Pancreas (tissue), 10 donors: Measurements from ENCODE around the gene BUD23. TPM values are rescaled to one million over a fixed set of nuclear protein-coding genes. Genes with fewer than 3 reads are reported as not detected.
"Not testable (repeated sequence)": the region's sequence is repeated elsewhere in the genome, so short reads cannot be mapped to it uniquely, and the experiment has no call there.

Source experiments
- ATAC-seq, 4 donors: fragments of 200-7000 bp; cut with Tn5 transposase; one replicate each; pipeline versions ENCODE4 v1.8.0 to v1.9.1; 2020; ENCODE audit warnings: mild to moderate bottlenecking in 4 of 4, moderate library complexity in 4 of 4
- DNase-seq, 6 donors: peaks; one replicate each; pipeline ENCODE4 v3.0.0-alpha.2; 2020
- FAIRE-seq: peaks from 2 replicates; lab custom pipeline; 2012; peaks lifted over from hg19 to GRCh38; lab: Jason Lieb, UNC
- H3K27ac ChIP-seq, 4 donors: fragments of 200-600 bp; sonication (generic); 1 replicate in 3 of 4; 2 replicates in 1 of 4; pipeline versions ENCODE4 v1.5.0 to v1.8.0; 2020
- H3K27me3 ChIP-seq, 4 donors: fragments of 200-600 bp; one replicate each; pipeline ENCODE4 v1.8.0; 2021
- H3K36me3 ChIP-seq, 3 donors: fragments of 200-600 bp; sonication (generic) in 1 of 3; one replicate each; pipeline versions ENCODE4 v1.5.0 to v1.8.0; 2020 to 2021
- H3K4me1 ChIP-seq, 3 donors: fragments of 200-600 bp; one replicate each; pipeline ENCODE4 v1.8.0; 2021
- H3K4me3 ChIP-seq, 4 donors: fragments of 200-600 bp; sonication (generic) in 2 of 4; one replicate each; pipeline versions ENCODE4 v1.5.0 to v1.8.0; 2020 to 2021
- H3K9me3 ChIP-seq, 4 donors: fragments of 200-600 bp; one replicate each; pipeline ENCODE4 v1.8.0; 2021
- WGBS, 2 donors: extraction: QIAGEN DNeasy Blood & Tissue Kit; methylation state at CpG; one replicate each; pipeline ENCODE4 v1.1.7; 2013; 5-methylcytosine and 5-hydroxymethylcytosine counted together
- intact Hi-C, 3 donors: fragments of 100-400 bp; cut with DNase I; formaldehyde crosslinking; loops; one replicate each; pipeline versions ENCODE4 v1.11.1 to v1.14.2; 2022
- polyA plus RNA-seq, 2 donors: library from polyadenylated mRNA; stranded (reverse); fragments of 200-250 nt; gene quantifications; one replicate each; pipeline ENCODE4 v1.2.3, GENCODE V29; 2013
- total RNA-seq, 6 donors: library from RNA; stranded (reverse); fragmentation: NEBNext Ultra II Directional in 4 of 6; extraction: Animal tissue kit (Norgen Biotek cat#: 25700) in 4 of 6; gene quantifications; one replicate each; pipeline versions ENCODE4 v1.2.1 to v1.2.4, GENCODE V29; 2021 to 2023
- TF ChIP-seq, protein P1 (sequence below), 4 donors: fragments of 200-600 bp; sonication (generic) in 3 of 4; IDR thresholded peaks; one replicate each; pipeline versions ENCODE4 v1.5.0 to v1.8.0; 2021; ENCODE audit warnings: antibody characterized with exemption in 4 of 4
- donor health status: healthy with polysubstance abuse.
- donor health status: DM: no; HTN: no; CAD: no; lungs with moderate emphysema.
- donor health status: DM: no; HTN: no; CAD: no.
- donor health status: control.
- donor health status: control.
- donor health status: Bipolar disorder and iron deficiency.
- donor health status: DM: yes; HTN: yes; CAD: no.
- donor health status: DM: no; HTN: no; CAD: no.
- donor health status: DM: no; HTN: no; CAD: no.
- donor health status: DM: yes; HTN: yes; CAD: no.

Gene BUD23
- total and polyA plus RNA-seq, 8 donors = 26.9 to 62.9 (median 35.7) TPM

DNA sequence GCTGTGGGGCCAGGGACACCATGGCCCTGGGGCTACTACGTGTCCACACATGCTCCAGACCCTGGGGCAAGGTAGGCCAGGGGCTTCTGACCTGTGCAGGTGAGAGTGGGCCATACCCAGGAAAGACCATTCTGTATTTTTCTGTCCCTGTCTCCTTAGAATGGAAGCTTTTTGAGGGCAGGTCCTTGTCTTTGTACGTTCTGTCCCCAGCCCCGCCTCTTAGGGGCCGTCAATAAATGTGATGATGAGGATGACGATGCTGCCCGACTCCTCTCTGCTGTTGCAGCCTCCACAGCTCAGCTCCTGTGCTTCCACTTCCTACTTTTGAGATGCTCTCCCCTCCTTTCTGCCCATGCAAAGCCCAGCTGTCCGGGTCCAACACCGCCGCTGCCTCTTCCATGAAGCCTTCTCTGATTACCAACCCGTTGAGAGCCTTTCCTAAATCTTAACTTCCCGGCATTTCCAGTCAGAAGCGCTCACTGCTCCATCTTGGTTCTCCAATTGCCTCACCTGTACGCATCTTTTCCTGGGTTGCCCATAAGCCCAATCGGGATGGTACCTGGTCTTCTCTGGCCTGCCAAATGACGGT is 11.4 kb upstream of the BUD23 start:
- no peak for DNase-seq
- Histone ChIP-seq H3K27me3 (no peaks in the 10 kb centered on the region), H3K36me3 (no peaks in the 10 kb centered on the region), H3K4me3 (no peak overlapping the region), H3K4me1 (no peaks in the 10 kb centered on the region), H3K27ac (no peak overlapping the region), H3K9me3 (no peaks in the 10 kb centered on the region)
- no peak for FAIRE-seq
- WGBS, 2 donors = 93 to 95% methylated on average over 15 of the region's 15 CpGs
- no peak for ATAC-seq
- intact Hi-C loops = no loop called here
- TF ChIP-seq, protein P1, sequence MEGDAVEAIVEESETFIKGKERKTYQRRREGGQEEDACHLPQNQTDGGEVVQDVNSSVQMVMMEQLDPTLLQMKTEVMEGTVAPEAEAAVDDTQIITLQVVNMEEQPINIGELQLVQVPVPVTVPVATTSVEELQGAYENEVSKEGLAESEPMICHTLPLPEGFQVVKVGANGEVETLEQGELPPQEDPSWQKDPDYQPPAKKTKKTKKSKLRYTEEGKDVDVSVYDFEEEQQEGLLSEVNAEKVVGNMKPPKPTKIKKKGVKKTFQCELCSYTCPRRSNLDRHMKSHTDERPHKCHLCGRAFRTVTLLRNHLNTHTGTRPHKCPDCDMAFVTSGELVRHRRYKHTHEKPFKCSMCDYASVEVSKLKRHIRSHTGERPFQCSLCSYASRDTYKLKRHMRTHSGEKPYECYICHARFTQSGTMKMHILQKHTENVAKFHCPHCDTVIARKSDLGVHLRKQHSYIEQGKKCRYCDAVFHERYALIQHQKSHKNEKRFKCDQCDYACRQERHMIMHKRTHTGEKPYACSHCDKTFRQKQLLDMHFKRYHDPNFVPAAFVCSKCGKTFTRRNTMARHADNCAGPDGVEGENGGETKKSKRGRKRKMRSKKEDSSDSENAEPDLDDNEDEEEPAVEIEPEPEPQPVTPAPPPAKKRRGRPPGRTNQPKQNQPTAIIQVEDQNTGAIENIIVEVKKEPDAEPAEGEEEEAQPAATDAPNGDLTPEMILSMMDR (IDR thresholded peaks at IDR 0.05) = no peak

DNA sequence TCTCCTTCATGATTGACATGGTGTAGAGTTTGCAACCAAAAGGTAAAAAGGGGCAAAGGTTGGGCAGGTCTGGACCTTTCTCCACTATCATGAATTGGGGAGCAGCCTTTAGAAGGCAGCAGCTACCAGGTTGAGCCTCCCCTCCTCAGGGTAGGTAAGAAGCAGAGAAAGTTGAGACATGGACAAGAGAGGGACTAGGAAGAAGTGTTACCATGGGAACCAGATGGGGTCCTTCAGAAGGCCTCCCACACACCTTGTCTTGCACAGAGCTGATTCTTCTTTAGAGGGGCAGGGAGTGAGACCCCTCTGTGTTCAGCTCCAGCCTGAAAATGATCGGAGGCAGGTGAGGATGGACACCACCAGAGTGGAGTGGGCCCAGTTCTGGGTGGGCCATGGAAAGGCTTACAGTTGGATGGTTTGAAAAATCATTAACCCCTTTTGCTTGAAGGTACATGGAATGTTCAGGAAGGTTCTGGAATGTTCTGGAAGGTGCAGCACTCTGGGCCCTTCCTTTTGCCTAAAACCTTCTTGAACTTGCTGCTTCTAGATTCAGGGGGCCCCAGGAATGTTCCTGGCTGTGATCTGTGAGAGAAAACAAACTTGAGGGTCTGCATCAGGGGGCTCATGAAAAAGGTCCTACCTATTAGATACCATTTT is 8.8 kb upstream of the BUD23 start:
- H3K36me3 ChIP-seq = no peaks in the 10 kb centered on the region
- DNase-seq (no peak), ATAC-seq (no peak), FAIRE-seq (no peak)
- H3K27ac ChIP-seq = no peak overlapping the region
- no peaks in the 10 kb centered on the region for H3K27me3 ChIP-seq
- WGBS, 2 donors = 93 to 96% methylated on average over 1 of the region's 1 CpG
- TF ChIP-seq, protein P1 (IDR thresholded peaks at IDR 0.05) = no peak
- H3K4me1 ChIP-seq = no peaks in the 10 kb centered on the region
- no peaks in the 10 kb centered on the region for H3K9me3 ChIP-seq
- no peak overlapping the region for H3K4me3 ChIP-seq
- intact Hi-C loops = no loop called here

DNA sequence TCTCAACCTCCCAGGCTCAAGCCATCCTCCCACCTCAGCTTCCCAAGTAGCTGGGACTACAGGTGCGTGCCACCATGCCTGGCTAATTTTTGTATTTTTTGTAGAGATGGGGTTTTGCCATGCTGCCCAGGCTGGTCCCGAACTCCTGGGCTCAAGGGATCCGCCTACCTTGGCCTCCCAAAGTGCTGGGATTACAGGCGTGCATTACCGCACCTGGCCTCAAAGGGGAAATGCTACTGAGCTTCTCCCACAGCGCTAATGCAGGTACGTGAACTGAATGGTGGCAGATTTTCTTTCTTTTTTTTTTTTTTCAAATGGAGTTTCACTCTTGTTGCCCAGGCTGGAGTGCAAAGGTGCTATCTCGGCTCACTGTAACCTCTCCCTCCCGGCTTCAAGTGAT is 7.3 kb upstream of the BUD23 start:
- H3K9me3 ChIP-seq, H3K4me1 ChIP-seq, intact Hi-C loops, ATAC-seq, H3K36me3 ChIP-seq, H3K27me3 ChIP-seq, H3K27ac ChIP-seq, H3K4me3 ChIP-seq, FAIRE-seq: not testable (repeated sequence)
- 84 to 89% methylated on average over 9 of the region's 9 CpGs for WGBS, 2 donors
- DNase-seq = peak in 1 of 6 donors; percentile 12

DNA sequence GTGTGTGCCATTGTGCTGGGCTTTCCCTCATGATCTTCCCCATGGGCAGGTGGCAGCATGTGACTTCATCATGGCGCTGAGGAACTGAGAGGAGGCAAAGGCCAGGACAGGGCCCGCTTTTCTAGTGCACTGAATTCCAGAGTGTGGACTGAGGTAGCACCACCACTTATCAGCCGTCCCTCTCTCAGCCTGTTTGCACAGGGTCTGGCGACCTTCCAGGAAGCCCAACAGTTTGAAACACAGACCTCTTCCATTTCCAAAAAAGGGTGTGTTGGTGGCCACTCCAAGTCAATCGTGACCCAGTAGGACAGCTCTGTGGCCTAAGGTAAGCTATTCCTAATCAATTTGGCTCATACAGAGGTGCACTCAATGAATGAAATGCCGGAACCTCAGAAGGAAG is 4.5 kb upstream of the BUD23 start:
- H3K36me3 ChIP-seq = no peaks in the 10 kb centered on the region
- intact Hi-C loops = no loop called here
- peaks cover 8 to 14% (median 12%) of the 10 kb centered on the region in 3 donors for H3K4me1 ChIP-seq
- H3K27ac ChIP-seq = no peak overlapping the region
- no peaks in the 10 kb centered on the region for H3K9me3 ChIP-seq
- ATAC-seq = no peak
- H3K27me3 ChIP-seq = no peaks in the 10 kb centered on the region
- DNase-seq = peak in 1 of 6 donors; percentile 27
- 56 to 58% methylated on average over 6 of the region's 6 CpGs for WGBS, 2 donors
- no peak for FAIRE-seq
- TF ChIP-seq, protein P1 (IDR thresholded peaks at IDR 0.05) = no peak
- no peak overlapping the region for H3K4me3 ChIP-seq

GRCh38 chr7:73679709-73680108 is 3.7 kb upstream of the BUD23 start:
- Histone ChIP-seq H3K27ac (no peak overlapping the region), H3K4me3 (no peak overlapping the region), H3K27me3 (no peaks in the 10 kb centered on the region), H3K4me1 (peaks cover 8 to 14% (median 12%) of the 10 kb centered on the region in 3 donors), H3K36me3 (no peaks in the 10 kb centered on the region), H3K9me3 (no peaks in the 10 kb centered on the region)
- peak in 1 of 6 donors; percentile 0 for DNase-seq
- TF ChIP-seq, protein P1 (IDR thresholded peaks at IDR 0.05) = no peak
- 82 to 88% methylated on average over 2 of the region's 2 CpGs for WGBS, 2 donors
- ATAC-seq = no peak
- intact Hi-C loops = no loop called here
- no peak for FAIRE-seq
